Activated T-cell treated with anti-CD3 and anti-CD28 coated beads for 48 hours (primary cell): ENCODE measurements around the gene MYCN.
"Not testable (repeated sequence)": the region's sequence is repeated elsewhere in the genome, so short reads cannot be mapped to it uniquely, and the experiment has no call there.

Experiments used
- DNase-seq: peaks from one replicate; pipeline ENCODE4 v3.0.0-alpha.2; 2020; ENCODE audit warnings: low read depth

Gene MYCN

DNA sequence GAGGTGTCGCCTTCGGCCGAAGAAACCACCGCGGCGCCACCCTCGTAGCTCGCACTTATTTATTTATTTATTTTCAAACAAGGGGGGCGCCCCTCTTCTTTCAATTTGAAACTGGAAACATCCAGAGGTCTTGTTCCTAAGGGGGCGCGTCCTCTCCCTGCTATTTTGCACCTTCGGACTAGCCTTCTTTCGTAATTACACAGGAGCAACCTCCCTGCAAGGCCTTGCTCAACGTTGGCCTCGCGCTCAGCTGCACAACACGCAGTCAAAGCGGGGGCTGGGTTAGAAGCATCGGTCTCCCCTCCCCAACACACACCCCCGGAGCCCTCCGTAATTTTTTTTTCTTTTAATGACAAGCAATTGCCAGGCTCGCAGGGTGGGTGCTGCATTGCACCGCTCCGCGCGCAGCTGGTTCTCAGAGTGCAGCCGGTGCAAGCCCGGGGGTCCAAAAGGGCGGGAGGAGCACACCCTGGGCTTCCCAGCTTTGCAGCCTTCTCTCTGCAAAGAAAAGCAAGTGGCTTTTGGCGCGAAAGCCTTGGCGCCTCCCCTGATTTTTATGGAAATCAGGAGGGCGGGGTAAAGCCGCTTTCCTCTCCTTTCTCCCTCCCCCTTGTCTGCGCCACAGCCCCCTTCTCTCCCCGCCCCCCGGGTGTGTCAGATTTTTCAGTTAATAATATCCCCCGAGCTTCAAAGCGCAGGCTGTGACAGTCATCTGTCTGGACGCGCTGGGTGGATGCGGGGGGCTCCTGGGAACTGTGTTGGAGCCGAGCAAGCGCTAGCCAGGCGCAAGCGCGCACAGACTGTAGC, at the start of gene MYCN:
TSS of gene MYCN (plus strand) at position 697 of the 807 bp plus-strand sequence. CDS start 1,515 bp downstream, outside the sequence.
- DNase-seq: peak; percentile 43

- no peak for DNase-seq
These were observed 49.1 kb upstream of the MYCN start for GRCh38 chr2:15890936-15891905.

- no peak for DNase-seq
These were observed 48.0 kb upstream of the MYCN start for GRCh38 chr2:15892151-15892880.

DNA sequence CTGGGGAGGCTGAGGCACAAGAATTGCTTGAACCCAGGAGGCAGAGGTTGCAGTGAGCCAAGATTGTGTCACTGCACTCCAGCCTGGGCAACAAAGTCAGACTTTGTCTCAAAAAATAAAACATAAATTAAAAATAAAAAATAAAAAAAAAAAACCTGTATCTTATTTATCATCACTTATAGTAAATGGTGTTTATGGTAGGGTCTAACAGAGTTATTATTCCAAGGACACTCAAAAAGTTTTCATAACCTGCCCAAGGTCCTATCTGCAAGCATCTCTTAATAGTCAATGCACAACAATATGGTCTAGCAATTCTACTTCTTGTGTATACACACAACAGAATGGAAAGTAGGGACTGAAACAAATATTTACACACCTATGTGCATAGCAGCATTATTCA, 47.3 kb upstream of the MYCN start:
- no peak for DNase-seq

DNA sequence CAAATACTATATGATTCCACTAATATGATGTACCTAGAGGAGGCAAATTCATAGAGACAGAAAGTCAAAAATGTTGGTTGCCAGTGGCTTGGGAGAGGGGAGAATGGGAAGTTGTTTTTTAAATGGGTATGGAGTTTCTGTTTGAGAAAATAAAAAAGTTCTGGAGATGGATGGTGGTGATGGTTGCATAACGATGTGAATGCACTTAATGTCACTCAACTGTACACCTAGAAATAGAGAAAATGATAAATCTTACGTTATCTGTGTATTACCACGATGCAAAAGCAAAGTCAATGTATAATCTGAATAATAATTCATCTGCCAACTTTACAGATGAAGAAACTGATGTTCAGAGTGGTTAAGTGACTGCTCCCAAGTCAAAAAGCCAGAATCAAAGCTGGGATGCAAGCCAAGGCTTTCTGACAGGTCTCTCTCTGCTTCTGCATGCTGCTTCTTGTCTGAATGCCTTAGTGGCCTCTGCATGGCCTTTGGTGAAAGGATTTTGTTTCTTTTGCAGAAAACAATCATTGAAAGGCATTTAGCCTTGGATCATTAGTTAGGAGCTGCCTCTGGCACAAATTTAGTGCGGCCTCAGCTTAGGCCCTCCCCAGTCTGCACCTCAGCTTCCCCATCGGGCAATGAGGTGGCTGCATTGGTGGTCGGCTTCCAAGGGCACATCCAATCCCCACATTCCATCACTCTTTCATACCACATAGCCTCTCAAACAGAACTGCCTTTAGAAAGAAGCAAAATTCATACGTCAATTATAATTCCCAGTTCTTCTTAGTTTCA, 46.5 kb upstream of the MYCN start:
- DNase-seq: no peak

DNA sequence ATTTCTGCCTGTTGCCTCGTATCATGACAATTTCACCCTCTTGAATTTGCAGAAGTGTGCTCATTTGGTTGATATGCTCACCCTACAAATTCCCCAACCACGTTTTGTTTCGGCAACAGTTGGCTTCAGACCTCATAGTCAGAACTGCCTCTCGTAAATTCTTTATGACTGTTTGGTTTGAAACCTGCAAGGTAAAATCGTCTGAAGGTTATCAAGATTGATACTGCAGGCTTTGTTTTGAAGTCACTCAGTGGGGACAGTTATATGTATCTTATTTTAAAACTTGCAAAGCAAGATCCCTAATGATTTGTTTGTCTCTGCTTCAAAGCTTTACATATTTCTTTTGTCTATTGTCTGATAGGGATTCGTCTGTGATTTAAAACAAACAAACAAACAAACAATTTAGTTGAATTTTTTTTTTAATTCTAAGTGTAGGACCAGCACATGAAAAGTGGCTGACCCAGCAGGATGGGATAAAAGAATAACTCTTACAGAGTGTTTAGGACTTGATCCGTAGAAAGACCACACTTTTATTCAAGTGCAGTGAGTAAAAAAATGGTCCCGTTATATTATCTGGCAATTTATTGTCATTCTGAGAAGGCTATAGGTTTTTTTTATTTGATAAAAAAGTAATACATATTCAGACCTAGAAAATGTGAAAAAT, 45.7 kb upstream of the MYCN start:
- no peak for DNase-seq

DNA sequence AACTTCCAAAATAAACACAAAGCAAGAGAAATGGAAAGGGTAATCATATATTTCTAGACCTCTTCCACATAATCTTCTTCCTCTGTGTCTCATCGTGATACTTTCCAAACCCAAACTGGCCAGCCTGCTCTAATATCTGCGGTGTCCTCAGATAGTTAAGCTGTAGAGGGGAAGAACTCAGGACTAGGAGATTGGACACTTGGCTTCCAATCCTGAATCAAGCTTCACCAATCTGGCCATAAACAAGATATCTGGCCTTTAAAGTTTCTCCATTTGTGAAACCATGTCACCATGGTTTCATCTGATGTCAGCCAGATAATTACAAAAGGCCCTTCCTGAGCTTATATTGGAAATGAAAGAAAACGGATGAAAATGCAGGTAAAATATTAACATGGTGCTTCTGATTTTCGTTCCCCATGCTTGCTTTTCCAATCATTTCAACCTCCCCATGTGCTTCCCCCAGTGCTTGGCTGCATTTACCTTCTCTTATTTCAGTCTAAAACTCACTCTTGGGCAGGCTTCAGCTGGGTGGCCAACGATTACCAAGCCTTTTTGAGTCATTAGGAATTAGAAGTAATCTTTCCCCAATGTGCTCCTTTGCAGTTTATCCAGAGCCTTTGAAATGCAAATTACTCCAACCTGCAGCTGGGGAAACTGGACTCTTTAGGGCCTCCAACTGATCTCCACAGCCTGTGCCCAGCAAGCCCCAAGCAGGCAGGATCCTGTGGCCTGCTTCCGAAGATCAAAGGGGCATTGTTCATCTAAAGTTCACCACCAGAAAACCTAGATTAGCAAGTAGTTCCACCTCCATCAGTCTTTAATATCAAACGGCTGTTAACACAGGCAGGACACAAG, 44.5 kb upstream of the MYCN start:
- no peak for DNase-seq

DNA sequence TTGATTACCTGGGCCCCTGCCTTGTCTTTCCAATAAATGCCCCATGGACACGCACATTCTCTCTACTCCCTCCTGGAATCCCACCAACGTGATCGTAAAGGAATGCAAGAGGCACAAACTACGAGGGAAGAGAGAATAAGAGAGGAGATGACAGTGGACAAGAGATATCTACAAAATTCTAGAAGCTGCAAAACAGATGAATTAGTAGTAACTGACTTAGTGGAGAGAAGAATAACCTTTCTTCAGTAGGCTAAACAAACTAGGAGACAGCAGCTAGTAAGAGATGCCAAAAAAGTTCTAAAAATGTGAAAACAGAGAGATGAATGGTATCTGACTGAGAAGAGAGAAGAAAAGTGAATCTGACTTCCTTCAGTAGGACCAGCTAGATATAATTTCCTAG, 43.5 kb upstream of the MYCN start:
- no peak for DNase-seq

GRCh38 chr2:15897431-15898098, 42.8 kb upstream of the MYCN start:
- no peak for DNase-seq

- DNase-seq: no peak
These were observed 41.1 kb upstream of the MYCN start for GRCh38 chr2:15899327-15899612.

- no peak for DNase-seq
These were observed 40.4 kb upstream of the MYCN start for GRCh38 chr2:15899751-15900493.

- DNase-seq: no peak
These were observed 39.1 kb upstream of the MYCN start for GRCh38 chr2:15901095-15901807.

DNA sequence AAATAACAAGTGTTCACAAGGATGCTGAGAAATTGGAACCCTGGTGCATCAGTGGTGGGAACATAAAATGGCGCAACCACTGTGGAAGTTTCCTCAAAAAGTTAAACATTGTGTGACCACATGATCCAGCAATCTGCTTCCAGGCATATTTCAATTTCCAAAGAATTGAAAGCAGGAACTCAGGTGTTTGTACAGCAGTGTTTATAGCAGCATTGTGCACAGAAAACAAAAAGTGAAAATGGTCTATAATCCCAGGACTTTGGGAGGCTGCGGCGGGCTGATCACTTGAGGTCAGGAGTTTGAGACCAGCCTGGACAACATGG, 38.6 kb upstream of the MYCN start:
- DNase-seq: no peak

DNA sequence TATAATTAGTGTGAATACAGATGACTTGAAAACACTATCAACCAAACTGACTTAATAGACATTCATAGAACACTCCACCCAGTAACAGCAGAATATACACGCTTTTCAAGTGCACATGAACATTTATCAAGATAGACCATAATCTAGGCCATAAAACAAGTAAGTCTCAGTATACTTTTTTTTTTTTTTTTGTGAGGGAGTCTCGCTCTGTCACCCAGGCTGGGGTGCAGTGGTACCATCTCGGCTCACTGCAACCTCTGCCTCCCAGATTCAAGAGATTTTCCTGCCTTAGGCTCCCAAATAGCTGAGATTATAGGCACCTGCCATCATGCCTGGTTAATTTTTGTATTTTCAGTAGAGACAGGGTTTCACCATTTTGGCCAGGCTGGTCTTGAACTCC, 36.4 kb upstream of the MYCN start:
- DNase-seq: not testable (repeated sequence)

GRCh38 chr2:15905267-15905645, 35.1 kb upstream of the MYCN start:
- no peak for DNase-seq

GRCh38 chr2:15905986-15906491, 34.3 kb upstream of the MYCN start:
- no peak for DNase-seq

DNA sequence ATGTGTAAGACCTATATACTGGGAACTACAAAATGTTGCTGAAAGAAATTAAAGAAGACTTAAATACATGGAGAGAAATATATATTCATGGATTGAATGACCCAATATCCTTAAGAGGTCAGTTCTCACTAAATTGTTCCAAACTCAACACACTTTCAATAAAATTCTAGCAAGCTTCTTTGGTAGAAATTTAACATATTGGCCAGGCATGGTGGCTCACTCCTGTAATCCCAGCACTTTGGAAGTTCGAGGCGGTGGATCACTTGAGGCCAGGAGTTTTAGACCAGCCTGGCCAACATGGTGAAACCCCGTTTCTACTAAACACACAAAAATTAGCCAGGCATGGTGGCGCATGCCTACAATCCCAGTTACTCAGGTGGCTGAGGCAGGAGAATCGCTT, 33.6 kb upstream of the MYCN start:
- DNase-seq: no peak
